Neural cell (in vitro differentiated cells): ENCODE data around the gene MED13. TPM values are rescaled to one million over a fixed set of nuclear protein-coding genes. Genes with fewer than 3 reads are reported as not detected.
"Not testable (repeated sequence)": the region's sequence is repeated elsewhere in the genome, so short reads cannot be mapped to it uniquely, and the experiment has no call there.

Source experiments
- H2AFZ ChIP-seq: fragments of 200-600, 300-800 bp; sonication (generic), shearing (Covaris generic); 2 replicates; pipeline ENCODE4 v1.6.0; 2014; ENCODE audit warnings: low read depth, mild to moderate bottlenecking, antibody characterized with exemption, low read length, moderate library complexity
- H3F3A ChIP-seq: fragments of 200-600 bp; shearing (Covaris generic); 2 replicates; pipeline ENCODE4 v1.6.1; 2016; ENCODE audit warnings: mild to moderate bottlenecking, moderate library complexity, mixed read lengths, antibody characterized with exemption, low read length; ENCODE audit not compliant: insufficient read depth, poor library complexity, severe bottlenecking
- H3K27ac ChIP-seq: fragments of 200-600, 300-800 bp; sonication (generic), shearing (Covaris generic); 2 replicates; pipeline ENCODE4 v1.5.1; 2014; ENCODE audit warnings: mild to moderate bottlenecking, low read length, moderate library complexity
- H3K27me3 ChIP-seq: fragments of 300-800, 200-600 bp; sonication (generic), shearing (Covaris generic); 2 replicates; pipeline ENCODE4 v1.6.0; 2014; ENCODE audit warnings: mild to moderate bottlenecking, low read depth, low read length, moderate library complexity; ENCODE audit not compliant: insufficient read depth
- H3K36me3 ChIP-seq: fragments of 300-800, 200-600 bp; sonication (generic), shearing (Covaris generic); 2 replicates; pipeline ENCODE4 v1.5.1; 2014; ENCODE audit warnings: mild to moderate bottlenecking, antibody characterized with exemption, low read length, moderate library complexity; ENCODE audit not compliant: insufficient read depth
- H3K4me2 ChIP-seq: fragments of 300-800, 200-600 bp; sonication (generic), shearing (Covaris generic); 2 replicates; pipeline ENCODE4 v1.6.0; 2014; ENCODE audit warnings: mild to moderate bottlenecking, low read length
- H3K4me3 ChIP-seq: fragments of 300-800, 200-600 bp; sonication (generic), shearing (Covaris generic); 2 replicates; pipeline ENCODE4 v1.5.1; 2014; ENCODE audit warnings: mild to moderate bottlenecking, low read length, moderate library complexity
- H3K79me2 ChIP-seq: fragments of 200-600 bp; shearing (Covaris generic); replicated peaks from 2 replicates; pipeline ENCODE4 v1.6.0; 2014; ENCODE audit warnings: mild to moderate bottlenecking, low read length, moderate library complexity; ENCODE audit not compliant: insufficient read depth
- H3K9ac ChIP-seq: fragments of 300-800, 200-600 bp; sonication (generic), shearing (Covaris generic); 2 replicates; pipeline ENCODE4 v1.6.1; 2016; ENCODE audit warnings: mild to moderate bottlenecking, low read length, mixed read lengths
- H3K9me2 ChIP-seq: fragments of 200-600 bp; shearing (Covaris generic); 2 replicates; pipeline ENCODE4 v1.6.1; 2016; ENCODE audit warnings: mild to moderate bottlenecking, low read length, mixed read lengths; ENCODE audit not compliant: insufficient read depth
- H3K9me3 ChIP-seq: fragments of 200-600, 300-800 bp; sonication (generic), shearing (Covaris generic); 2 replicates; pipeline ENCODE4 v1.6.1; 2016; ENCODE audit warnings: mild to moderate bottlenecking, mixed run types, low read length, moderate library complexity, mixed read lengths
- H4K20me1 ChIP-seq: fragments of 200-600 bp; shearing (Covaris generic); 2 replicates; pipeline ENCODE4 v1.6.1; 2016; ENCODE audit warnings: mild to moderate bottlenecking, mixed run types; ENCODE audit not compliant: insufficient read depth
- CTCF ChIP-seq: fragments of 450-650 bp; IDR thresholded peaks from 2 replicates; pipeline ENCODE4 v1.5.1; 2014; ENCODE audit warnings: antibody characterized with exemption, mild to moderate bottlenecking, moderate library complexity; ENCODE audit not compliant: poor library complexity, severe bottlenecking
- EP300 ChIP-seq: fragments of 450-650 bp; conservative IDR thresholded peaks from 2 replicates; pipeline ENCODE4 v1.6.1; 2014; ENCODE audit warnings: antibody characterized with exemption, mild to moderate bottlenecking, moderate library complexity; ENCODE audit not compliant: poor library complexity, severe bottlenecking
- EZH2 ChIP-seq: fragments of 200-600, 300-800 bp; shearing (Covaris generic), sonication (generic); IDR thresholded peaks from 2 replicates; pipeline ENCODE4 v1.6.1; 2014; ENCODE audit warnings: antibody characterized with exemption, low read length, borderline replicate concordance, mild to moderate bottlenecking; ENCODE audit not compliant: insufficient read depth, poor library complexity, severe bottlenecking
- MXI1 ChIP-seq: fragments of 450-650 bp; conservative IDR thresholded peaks from 2 replicates; pipeline ENCODE4 v1.6.1; 2014; ENCODE audit warnings: antibody characterized with exemption, mild to moderate bottlenecking; ENCODE audit not compliant: poor library complexity, severe bottlenecking
- POLR2AphosphoS5 ChIP-seq: IDR thresholded peaks from 2 replicates; pipeline ENCODE4 v1.6.1; 2012
- RAD21 ChIP-seq: fragments of 450-650 bp; conservative IDR thresholded peaks from 2 replicates; pipeline ENCODE4 v1.6.1; 2014; ENCODE audit warnings: antibody characterized with exemption, mild to moderate bottlenecking, moderate library complexity
- REST ChIP-seq: IDR thresholded peaks from 2 replicates; pipeline ENCODE4 v1.6.1; 2012; ENCODE audit warnings: borderline replicate concordance
- SMC3 ChIP-seq: fragments of 450-650 bp; conservative IDR thresholded peaks from 2 replicates; pipeline ENCODE4 v1.6.1; 2014; ENCODE audit warnings: antibody characterized with exemption, mild to moderate bottlenecking, moderate library complexity; ENCODE audit not compliant: poor library complexity
- TAF1 ChIP-seq: IDR thresholded peaks from 2 replicates; pipeline ENCODE4 v1.6.1; 2012; ENCODE audit warnings: low read depth
- polyA plus RNA-seq: library from polyadenylated mRNA; depleted of rRNA; stranded (reverse); fragments of >200 nt; gene quantifications from 2 replicates; pipeline ENCODE4 v1.2.3, GENCODE V29; 2014

The MED13 gene
- polyA plus RNA-seq, 1 donor from 2014 or later = 22.6 TPM

- no peak overlapping the region for H3K9ac ChIP-seq
- H3K9me2 ChIP-seq = no peaks in the 10 kb centered on the region
- no peak overlapping the region for H2AFZ ChIP-seq
- no peaks in the 10 kb centered on the region for H3K36me3 ChIP-seq
- H3K4me3 ChIP-seq = no peak overlapping the region
- H3K9me3 ChIP-seq = no peaks in the 10 kb centered on the region
- H3K27me3 ChIP-seq = no peaks in the 10 kb centered on the region
- H3F3A ChIP-seq = no peaks in the 10 kb centered on the region
- H3K79me2 ChIP-seq = no peaks in the 10 kb centered on the region
- TF ChIP-seq MXI1 (no peak), EP300 (no peak)
- no peak overlapping the region for H3K27ac ChIP-seq
- H3K4me2 ChIP-seq = no peak overlapping the region
- H4K20me1 ChIP-seq = no peaks in the 10 kb centered on the region
Measured at GRCh38 chr17:62075308-62075815, 10.3 kb upstream of the MED13 start.

GRCh38 chr17:62073993-62074392 is 8.9 kb upstream of the MED13 start:
- Histone ChIP-seq H3K9ac (no peak overlapping the region), H4K20me1 (no peaks in the 10 kb centered on the region), H3K9me3 (no peaks in the 10 kb centered on the region), H3K9me2 (no peaks in the 10 kb centered on the region), H3F3A (no peaks in the 10 kb centered on the region), H3K27me3 (no peaks in the 10 kb centered on the region), H3K36me3 (no peaks in the 10 kb centered on the region), H3K4me2 (no peak overlapping the region), H3K79me2 (no peaks in the 10 kb centered on the region), H3K27ac (no peak overlapping the region), H2AFZ (no peak overlapping the region), H3K4me3 (no peak overlapping the region)
- no peak for TF ChIP-seq EP300

GRCh38 chr17:62072855-62073254 is 7.8 kb upstream of the MED13 start:
- not testable (repeated sequence) for H3K9ac ChIP-seq, H3K4me2 ChIP-seq, H3F3A ChIP-seq, H3K27ac ChIP-seq, H3K9me2 ChIP-seq, H3K79me2 ChIP-seq, H2AFZ ChIP-seq, H3K4me3 ChIP-seq, H3K27me3 ChIP-seq, H3K9me3 ChIP-seq, H3K36me3 ChIP-seq, H4K20me1 ChIP-seq

GRCh38 chr17:62070900-62071299 is 5.8 kb upstream of the MED13 start:
- Histone ChIP-seq H3K9me2 (no peaks in the 10 kb centered on the region), H3K36me3 (no peaks in the 10 kb centered on the region), H3K27me3 (no peaks in the 10 kb centered on the region), H3F3A (no peaks in the 10 kb centered on the region), H4K20me1 (no peaks in the 10 kb centered on the region), H3K9ac (no peak overlapping the region), H3K27ac (no peak overlapping the region), H2AFZ (no peak overlapping the region), H3K9me3 (no peaks in the 10 kb centered on the region), H3K4me3 (no peak overlapping the region), H3K79me2 (no peaks in the 10 kb centered on the region), H3K4me2 (no peak overlapping the region)
- no peak for TF ChIP-seq SMC3
- TF ChIP-seq EP300 = no peak
- no peak for TF ChIP-seq RAD21
- TF ChIP-seq CTCF = no peak
- no peak for TF ChIP-seq REST
- no peak for TF ChIP-seq POLR2AphosphoS5
- no peak for TF ChIP-seq MXI1
- no peak for TF ChIP-seq EZH2
- no peak for TF ChIP-seq TAF1
